T47D (cell line): ENCODE measurements around the gene CTRB2.

Experiments
- DNase-seq, 2 experiments: peaks; one replicate each; pipeline versions ENCODE4 v3.0.0 to v3.0.0-alpha.2; 2011 to 2012; ENCODE audit warnings: low read depth in 1 of 2, low spot score in 1 of 2
- JUND ChIP-seq: IDR thresholded peaks from 2 replicates; pipeline ENCODE4 v1.6.1; 2012; ENCODE audit warnings: low read depth
- in situ Hi-C: cut with HindIII; loops from 2 replicates; pipeline ENCODE4 v1.10.0; 2016; ENCODE audit warnings: low sequenced_read_pairs, low pct_unique_long_range_greater_than_20kb

CTRB2 gene

GRCh38 chr16:75204410-75204758 lies 2.6 kb downstream of the CTRB2 start:
- TF ChIP-seq JUND: no peak
- in situ Hi-C loops: no loop called here
- DNase-seq: no peak

GRCh38 chr16:75203667-75204409 lies 3.1 kb downstream of the CTRB2 start:
- in situ Hi-C loops: no loop called here
- no peak for TF ChIP-seq JUND
- no peak for DNase-seq

GRCh38 chr16:75203096-75203495 lies 3.9 kb downstream of the CTRB2 start:
- DNase-seq: no peak
- no peak for TF ChIP-seq JUND
- in situ Hi-C loops: no loop called here

- no peak for TF ChIP-seq JUND
- in situ Hi-C loops: no loop called here
- no peak for DNase-seq
Measured at GRCh38 chr16:75202069-75202590, 4.8 kb downstream of the CTRB2 start.

- DNase-seq: no peak
- in situ Hi-C loops: no loop called here
- no peak for TF ChIP-seq JUND
Measured at GRCh38 chr16:75198135-75198600, 8.8 kb downstream of the CTRB2 start.

- no peak for TF ChIP-seq JUND
Measured at GRCh38 chr16:75197522-75198134, 9.3 kb downstream of the CTRB2 start.

GRCh38 chr16:75196836-75197235 lies 10.1 kb downstream of the CTRB2 start:
- in situ Hi-C loops: no loop called here

More at GRCh38 chr16:75197522-75198134, 9.3 kb downstream of the CTRB2 start:
- in situ Hi-C loops: no loop called here
- peak in 1 of 2 experiments; percentile 35 for DNase-seq

GRCh38 chr16:75195811-75196790 lies 10.9 kb downstream of the CTRB2 start:
- DNase-seq: no peak
- in situ Hi-C loops: no loop called here
- TF ChIP-seq JUND: no peak

More at GRCh38 chr16:75196836-75197235, 10.1 kb downstream of the CTRB2 start:
- DNase-seq: no peak
- TF ChIP-seq JUND: no peak

- DNase-seq: no peak
- in situ Hi-C loops: no loop called here
- TF ChIP-seq JUND: no peak
Measured at GRCh38 chr16:75193730-75194444, 13.1 kb downstream of the CTRB2 start.

- no peak for TF ChIP-seq JUND
- in situ Hi-C loops: no loop called here
- DNase-seq: no peak
Measured at GRCh38 chr16:75193265-75193650, 13.7 kb downstream of the CTRB2 start.

- no peak for TF ChIP-seq JUND
- no peak for DNase-seq
- in situ Hi-C loops: no loop called here
Measured at GRCh38 chr16:75192606-75193264, 14.2 kb downstream of the CTRB2 start.

- no peak for DNase-seq
- no peak for TF ChIP-seq JUND
- in situ Hi-C loops: no loop called here
Measured at GRCh38 chr16:75189638-75190245, 17.2 kb downstream of the CTRB2 start.
